MCF 10A (cell line): ENCODE measurements around the gene PRKCZ. TPM values are rescaled to one million over a fixed set of nuclear protein-coding genes. Genes with fewer than 3 reads are reported as not detected.

Experiments used
- BruUV-seq: library from RNA; stranded (reverse); fragments of 400-500 nt; replicated peaks from 2 replicates; lab custom pipeline; 2021; lab: Mats Ljungman, UMichigan
- CTCF ChIA-PET: fragments of 300-600 bp; sonication (Branson Sonifier 250); formaldehyde crosslinking; extraction: SDS; loops from one replicate; lab custom pipeline; 2021; ENCODE audit warnings: antibody characterized with exemption, inconsistent platforms; lab: Yijun Ruan, JAX
- POLR2A ChIA-PET: fragments of 300-600, 350-650 bp; sonication (Branson Sonifier 250); formaldehyde crosslinking; extraction: SDS; loops from one replicate; lab custom pipeline; 2020; ENCODE audit warnings: antibody characterized with exemption, inconsistent platforms; lab: Yijun Ruan, JAX
- DNase-seq: peaks from one replicate; pipeline ENCODE4 v3.0.0-alpha.2; 2018; ENCODE audit not compliant: unreplicated experiment
- H3K27ac Mint-ChIP-seq: one replicate; pipeline ENCODE4 v1.8.0; 2022; ENCODE audit warnings: mild to moderate bottlenecking, low read depth, mixed read lengths; ENCODE audit not compliant: unreplicated experiment
- H3K27me3 Mint-ChIP-seq: one replicate; pipeline ENCODE4 v1.8.0; 2022; ENCODE audit warnings: mixed read lengths; ENCODE audit not compliant: insufficient read depth, unreplicated experiment
- H3K36me3 Mint-ChIP-seq: one replicate; pipeline ENCODE4 v1.8.0; 2022; ENCODE audit warnings: mild to moderate bottlenecking, moderate library complexity, mixed read lengths; ENCODE audit not compliant: insufficient read depth, unreplicated experiment
- H3K4me1 Mint-ChIP-seq: one replicate; pipeline ENCODE4 v1.8.0; 2022; ENCODE audit warnings: mixed read lengths; ENCODE audit not compliant: insufficient read depth, unreplicated experiment
- H3K4me3 Mint-ChIP-seq: one replicate; pipeline ENCODE4 v1.8.0; 2022; ENCODE audit warnings: mild to moderate bottlenecking, moderate library complexity, mixed read lengths; ENCODE audit not compliant: unreplicated experiment
- H3K9me3 Mint-ChIP-seq: one replicate; pipeline ENCODE4 v1.8.0; 2022; ENCODE audit warnings: mixed read lengths; ENCODE audit not compliant: unreplicated experiment
- CTCF ChIP-seq: fragments of 200-600 bp; IDR thresholded peaks from one replicate; pipeline ENCODE4 v1.8.0; 2022; ENCODE audit warnings: antibody characterized with exemption, mild to moderate bottlenecking; ENCODE audit not compliant: unreplicated experiment
- intact Hi-C: fragments of 100-400 bp; cut with micrococcal nuclease; formaldehyde crosslinking; loops from 2 replicates; pipeline ENCODE4 v1.14.1; 2022
- total RNA-seq: library from RNA; stranded (reverse); gene quantifications from 2 replicates; pipeline ENCODE4 v1.2.3, GENCODE V29; 2022

PRKCZ gene
- total RNA-seq, 1 experiment from 2014 or later: 24.9 TPM

GRCh38 chr1:2023187-2023586 is 27.0 kb upstream of the PRKCZ start:
- intact Hi-C loops: no loop called here
- ChIA-PET POLR2A (interaction anchor here (0.5 to 0.7 kb wide), 2 partner anchors 8 to 170 kb away, joined by 3 read pairs; no protein-coding TSS in a partner anchor), CTCF (interaction anchor here (1.3 kb wide), 1 partner anchor 151 kb away, joined by 5 read pairs; no protein-coding TSS in a partner anchor)
- no peaks in the 10 kb centered on the region for H3K9me3 Mint-ChIP-seq
- H3K4me3 Mint-ChIP-seq: no peak overlapping the region
- BruUV-seq: no TSS peak
- H3K36me3 Mint-ChIP-seq: no peaks in the 10 kb centered on the region
- H3K27me3 Mint-ChIP-seq: peaks cover 34% of the 10 kb centered on the region
- TF ChIP-seq CTCF: no peak
- no peak overlapping the region for H3K27ac Mint-ChIP-seq
- DNase-seq: no peak
- H3K4me1 Mint-ChIP-seq: no peaks in the 10 kb centered on the region

GRCh38 chr1:2024451-2024850 is 25.8 kb upstream of the PRKCZ start:
- no peak overlapping the region for H3K27ac Mint-ChIP-seq
- DNase-seq: no peak
- H3K4me1 Mint-ChIP-seq: no peaks in the 10 kb centered on the region
- H3K4me3 Mint-ChIP-seq: no peak overlapping the region
- CTCF ChIA-PET: interaction anchor here (1.2 kb wide), 1 partner anchor 20 kb away, joined by 6 read pairs; no protein-coding TSS in a partner anchor
- POLR2A ChIA-PET: interaction anchor here (0.7 kb wide), 1 partner anchor 308 kb away, joined by 3 read pairs; no protein-coding TSS in a partner anchor
- no TSS peak for BruUV-seq
- no peak for TF ChIP-seq CTCF
- H3K9me3 Mint-ChIP-seq: no peaks in the 10 kb centered on the region
- no peaks in the 10 kb centered on the region for H3K36me3 Mint-ChIP-seq
- intact Hi-C loops: no loop called here
- H3K27me3 Mint-ChIP-seq: peaks cover 25% of the 10 kb centered on the region

GRCh38 chr1:2024887-2025286 is 25.3 kb upstream of the PRKCZ start:
- Mint-ChIP-seq H3K36me3 (no peaks in the 10 kb centered on the region), H3K4me3 (no peak overlapping the region)
- POLR2A ChIA-PET: no interaction called here

GRCh38 chr1:2025491-2025981 is 24.7 kb upstream of the PRKCZ start:
- ChIA-PET POLR2A (no interaction called here), CTCF (no interaction called here)
- Mint-ChIP-seq H3K36me3 (no peaks in the 10 kb centered on the region), H3K4me1 (no peaks in the 10 kb centered on the region), H3K27me3 (peaks cover 17% of the 10 kb centered on the region), H3K4me3 (no peak overlapping the region), H3K27ac (no peak overlapping the region), H3K9me3 (no peaks in the 10 kb centered on the region)
- no peak for TF ChIP-seq CTCF
- intact Hi-C loops: no loop called here
- no TSS peak for BruUV-seq
- no peak for DNase-seq

More at GRCh38 chr1:2024887-2025286, 25.3 kb upstream of the PRKCZ start:
- intact Hi-C loops: no loop called here
- no peak for TF ChIP-seq CTCF
- CTCF ChIA-PET: no interaction called here
- DNase-seq: no peak
- no TSS peak for BruUV-seq
- H3K27me3 Mint-ChIP-seq: peaks cover 23% of the 10 kb centered on the region
- H3K9me3 Mint-ChIP-seq: no peaks in the 10 kb centered on the region
- H3K27ac Mint-ChIP-seq: no peak overlapping the region
- no peaks in the 10 kb centered on the region for H3K4me1 Mint-ChIP-seq
